ENCODE measurements around the gene ZNF80.

DNA sequence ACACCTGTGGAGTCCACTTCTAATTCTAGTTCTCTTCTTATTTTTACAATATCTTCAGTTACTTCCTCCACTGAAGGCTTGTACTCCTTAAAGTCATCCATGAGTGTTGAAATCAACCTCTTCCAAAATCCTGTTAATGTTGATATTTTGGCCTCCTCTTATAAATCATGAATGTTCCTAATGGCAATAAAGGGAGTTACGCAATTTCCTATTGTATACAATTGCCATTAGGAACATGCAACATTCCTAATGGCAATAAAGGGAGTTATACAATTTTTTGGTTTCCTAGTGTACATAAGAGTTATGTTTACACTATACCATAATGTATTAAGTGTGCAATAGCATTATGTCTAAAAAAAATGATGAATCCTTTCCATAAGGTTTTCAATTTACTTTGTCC lies 47.3 kb upstream of the ZNF80 start:
- TF ChIP-seq, protein P1, sequence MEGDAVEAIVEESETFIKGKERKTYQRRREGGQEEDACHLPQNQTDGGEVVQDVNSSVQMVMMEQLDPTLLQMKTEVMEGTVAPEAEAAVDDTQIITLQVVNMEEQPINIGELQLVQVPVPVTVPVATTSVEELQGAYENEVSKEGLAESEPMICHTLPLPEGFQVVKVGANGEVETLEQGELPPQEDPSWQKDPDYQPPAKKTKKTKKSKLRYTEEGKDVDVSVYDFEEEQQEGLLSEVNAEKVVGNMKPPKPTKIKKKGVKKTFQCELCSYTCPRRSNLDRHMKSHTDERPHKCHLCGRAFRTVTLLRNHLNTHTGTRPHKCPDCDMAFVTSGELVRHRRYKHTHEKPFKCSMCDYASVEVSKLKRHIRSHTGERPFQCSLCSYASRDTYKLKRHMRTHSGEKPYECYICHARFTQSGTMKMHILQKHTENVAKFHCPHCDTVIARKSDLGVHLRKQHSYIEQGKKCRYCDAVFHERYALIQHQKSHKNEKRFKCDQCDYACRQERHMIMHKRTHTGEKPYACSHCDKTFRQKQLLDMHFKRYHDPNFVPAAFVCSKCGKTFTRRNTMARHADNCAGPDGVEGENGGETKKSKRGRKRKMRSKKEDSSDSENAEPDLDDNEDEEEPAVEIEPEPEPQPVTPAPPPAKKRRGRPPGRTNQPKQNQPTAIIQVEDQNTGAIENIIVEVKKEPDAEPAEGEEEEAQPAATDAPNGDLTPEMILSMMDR (optimal IDR thresholded peaks at IDR 0.05 in 1 of 3, IDR thresholded peaks at IDR 0.05 in 1 of 3, conservative IDR thresholded peaks at IDR 0.05 in 1 of 3; ENCODE audit: extremely low read depth in 1 of 3, insufficient read depth in 2 of 3, low read length in 3 of 3), result no peak
- TF ChIP-seq EZH2 (IDR thresholded peaks at IDR 0.05; ENCODE audit: low read length), result no peak

Measured in keratinocyte (primary cell).